ENCODE results near the gene SLTM.
A peak's percentile ranks its signal among the peaks of the same experiment; 100 is the strongest.
"Not testable (repeated sequence)": the region's sequence is repeated elsewhere in the genome, so short reads cannot be mapped to it uniquely, and the experiment has no call there.

The SLTM gene

GRCh38 chr15:58933281-58934113 is at the start of gene SLTM:
Gene SLTM, minus strand, starts transcription at chr15:58933679. Its CDS starts 114 bp downstream, at chr15:58933565.
- peak; percentile 95 for DNase-seq

- DNase-seq = no peak
Observed at GRCh38 chr15:58983261-58983660, 49.8 kb upstream of the SLTM start.

GRCh38 chr15:58981808-58982475 is 48.5 kb upstream of the SLTM start:
- DNase-seq = peak; percentile 58

GRCh38 chr15:58980351-58980939 is 47.0 kb upstream of the SLTM start:
- DNase-seq = peak; percentile 79

GRCh38 chr15:58977887-58978286 is 44.4 kb upstream of the SLTM start:
- no peak for DNase-seq

- no peak for DNase-seq
Observed at GRCh38 chr15:58967479-58967878, 34.0 kb upstream of the SLTM start.

GRCh38 chr15:58966698-58967097 is 33.2 kb upstream of the SLTM start:
- no peak for DNase-seq

- no peak for DNase-seq
Observed at GRCh38 chr15:58962662-58963565, 29.4 kb upstream of the SLTM start.

- DNase-seq = no peak
Observed at GRCh38 chr15:58962136-58962535, 28.7 kb upstream of the SLTM start.

GRCh38 chr15:58958811-58959210 is 25.3 kb upstream of the SLTM start:
- DNase-seq = no peak

- DNase-seq = peak; percentile 91
Observed at GRCh38 chr15:58957101-58957973, 23.9 kb upstream of the SLTM start.

- DNase-seq = no peak
Observed at GRCh38 chr15:58952751-58953150, 19.3 kb upstream of the SLTM start.

GRCh38 chr15:58951388-58952007 is 18.0 kb upstream of the SLTM start:
- DNase-seq = no peak

GRCh38 chr15:58947179-58947578 is 13.7 kb upstream of the SLTM start:
- DNase-seq = no peak

GRCh38 chr15:58934974-58935373 is 1.5 kb upstream of the SLTM start:
- not testable (repeated sequence) for DNase-seq

GRCh38 chr15:58934521-58934920 is 1.0 kb upstream of the SLTM start:
- no peak for DNase-seq

GRCh38 chr15:58934114-58934447 is 602 bp upstream of the SLTM start:
- DNase-seq = no peak

GRCh38 chr15:58932710-58933280 is 684 bp downstream of the SLTM start:
- DNase-seq = peak; percentile 41

- DNase-seq = peak; percentile 84
Observed at GRCh38 chr15:58931987-58932588, 1.4 kb downstream of the SLTM start.

GRCh38 chr15:58929891-58930416 is 3.5 kb downstream of the SLTM start:
- DNase-seq = no peak
